ENCODE measurements around the gene CD9.

DNA sequence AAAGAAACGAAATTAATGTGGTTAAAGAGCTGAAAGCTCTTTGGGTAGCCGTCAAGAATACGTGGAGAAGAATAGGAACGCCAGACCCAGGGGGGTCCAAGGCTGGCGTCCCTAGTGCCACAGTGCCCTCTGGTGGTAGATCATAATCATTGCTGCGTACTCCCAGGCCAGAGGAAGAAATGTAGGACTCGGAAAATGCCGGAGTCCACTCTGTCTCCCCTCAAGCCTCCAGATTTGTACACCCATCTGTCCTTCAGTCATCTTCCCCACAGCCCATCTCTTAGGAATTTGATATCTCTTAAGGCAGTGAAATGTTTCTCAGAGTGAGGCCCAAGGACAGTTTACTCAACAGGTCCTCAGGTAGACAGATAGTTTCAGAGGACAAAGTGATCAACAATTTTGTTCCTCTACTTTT lies 84.9 kb downstream of the CD9 start:
- no peak for TF ChIP-seq POLR2A (IDR thresholded peaks at IDR 0.05; ENCODE audit: extremely low read depth, insufficient read length)
- TF ChIP-seq, protein P1, sequence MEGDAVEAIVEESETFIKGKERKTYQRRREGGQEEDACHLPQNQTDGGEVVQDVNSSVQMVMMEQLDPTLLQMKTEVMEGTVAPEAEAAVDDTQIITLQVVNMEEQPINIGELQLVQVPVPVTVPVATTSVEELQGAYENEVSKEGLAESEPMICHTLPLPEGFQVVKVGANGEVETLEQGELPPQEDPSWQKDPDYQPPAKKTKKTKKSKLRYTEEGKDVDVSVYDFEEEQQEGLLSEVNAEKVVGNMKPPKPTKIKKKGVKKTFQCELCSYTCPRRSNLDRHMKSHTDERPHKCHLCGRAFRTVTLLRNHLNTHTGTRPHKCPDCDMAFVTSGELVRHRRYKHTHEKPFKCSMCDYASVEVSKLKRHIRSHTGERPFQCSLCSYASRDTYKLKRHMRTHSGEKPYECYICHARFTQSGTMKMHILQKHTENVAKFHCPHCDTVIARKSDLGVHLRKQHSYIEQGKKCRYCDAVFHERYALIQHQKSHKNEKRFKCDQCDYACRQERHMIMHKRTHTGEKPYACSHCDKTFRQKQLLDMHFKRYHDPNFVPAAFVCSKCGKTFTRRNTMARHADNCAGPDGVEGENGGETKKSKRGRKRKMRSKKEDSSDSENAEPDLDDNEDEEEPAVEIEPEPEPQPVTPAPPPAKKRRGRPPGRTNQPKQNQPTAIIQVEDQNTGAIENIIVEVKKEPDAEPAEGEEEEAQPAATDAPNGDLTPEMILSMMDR (IDR thresholded peaks at IDR 0.05; ENCODE audit: low read depth, low read length), result peak; percentile 69
